OCI-LY7 (cell line): Measurements from ENCODE around the gene RAD17.

Source experiments
- CTCF ChIP-seq: fragments of 200-600 bp; sonication (generic); conservative IDR thresholded peaks from 2 replicates; pipeline ENCODE4 v1.5.1; 2014; ENCODE audit warnings: mild to moderate bottlenecking, antibody characterized with exemption, low read length, moderate library complexity, mixed read lengths
- EZH2phosphoT487 ChIP-seq: fragments of 200-600 bp; sonication (generic); IDR thresholded peaks from 2 replicates; pipeline ENCODE4 v1.6.1; 2018; ENCODE audit warnings: low read depth, borderline replicate concordance, mild to moderate bottlenecking, mixed run types, antibody characterized with exemption, low read length, moderate library complexity, mixed read lengths

DNA sequence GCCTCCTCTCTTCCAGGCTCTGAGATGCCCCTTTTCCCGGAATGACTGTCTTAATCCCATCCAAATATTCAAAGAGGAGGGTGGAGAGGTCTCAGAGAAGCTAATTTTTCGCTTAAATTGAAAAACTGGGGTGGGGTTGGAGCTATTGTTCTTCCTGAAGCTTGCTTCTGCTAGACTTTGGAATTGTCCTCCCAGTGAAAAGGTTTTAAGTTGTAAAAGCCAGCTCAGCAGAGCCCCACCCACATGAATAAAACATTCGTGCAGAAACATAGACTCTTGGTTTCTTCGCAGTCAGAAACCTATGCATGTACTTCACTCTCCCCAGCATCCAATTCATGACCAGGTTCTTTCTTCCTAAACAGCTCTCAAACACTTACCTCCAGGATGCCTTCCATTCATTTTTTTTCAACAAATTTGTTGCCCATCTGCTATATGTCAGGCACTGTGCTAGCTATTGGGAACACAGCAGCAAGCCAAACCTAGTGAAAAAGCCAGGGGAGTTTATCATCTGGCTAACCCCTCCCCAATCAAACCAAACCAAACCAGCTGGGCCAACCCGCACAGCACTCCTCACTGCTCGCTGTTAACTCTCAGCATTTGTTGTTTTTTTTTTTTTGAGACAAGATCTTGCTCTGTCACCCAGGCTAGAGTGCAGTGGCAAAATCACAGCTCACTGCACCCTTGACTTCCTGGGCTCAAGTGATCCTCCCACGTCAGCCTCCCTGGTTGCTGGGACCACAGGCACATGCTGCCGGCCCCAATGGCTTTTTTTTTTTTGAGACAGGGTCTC lies 85.0 kb downstream of the RAD17 start:
- TF ChIP-seq CTCF (no peak), EZH2phosphoT487 (no peak)
